HG03135 (cell line): ENCODE data around the gene CTIF.

Source experiments
- ATAC-seq: cut with Tn5 transposase; IDR thresholded peaks from one replicate; pipeline ENCODE4 v1.9.1; 2021; ENCODE audit warnings: mild to moderate bottlenecking, moderate library complexity; ENCODE audit not compliant: unreplicated experiment

Gene CTIF

GRCh38 chr18:48796491-48797205 lies 257.8 kb downstream of the CTIF start:
- ATAC-seq = no peak

- no peak for ATAC-seq
Measured at GRCh38 chr18:48797841-48798255, 259.0 kb downstream of the CTIF start.

GRCh38 chr18:48798334-48799245 lies 259.8 kb downstream of the CTIF start:
- ATAC-seq = no peak

- ATAC-seq = no peak
Measured at GRCh38 chr18:48799724-48800315, 261.0 kb downstream of the CTIF start.

GRCh38 chr18:48800466-48800865 lies 261.6 kb downstream of the CTIF start:
- ATAC-seq = no peak

- ATAC-seq = peak; percentile 47
Measured at GRCh38 chr18:48800876-48801727, 262.3 kb downstream of the CTIF start.

- ATAC-seq = no peak
Measured at GRCh38 chr18:48801728-48802542, 263.1 kb downstream of the CTIF start.

DNA sequence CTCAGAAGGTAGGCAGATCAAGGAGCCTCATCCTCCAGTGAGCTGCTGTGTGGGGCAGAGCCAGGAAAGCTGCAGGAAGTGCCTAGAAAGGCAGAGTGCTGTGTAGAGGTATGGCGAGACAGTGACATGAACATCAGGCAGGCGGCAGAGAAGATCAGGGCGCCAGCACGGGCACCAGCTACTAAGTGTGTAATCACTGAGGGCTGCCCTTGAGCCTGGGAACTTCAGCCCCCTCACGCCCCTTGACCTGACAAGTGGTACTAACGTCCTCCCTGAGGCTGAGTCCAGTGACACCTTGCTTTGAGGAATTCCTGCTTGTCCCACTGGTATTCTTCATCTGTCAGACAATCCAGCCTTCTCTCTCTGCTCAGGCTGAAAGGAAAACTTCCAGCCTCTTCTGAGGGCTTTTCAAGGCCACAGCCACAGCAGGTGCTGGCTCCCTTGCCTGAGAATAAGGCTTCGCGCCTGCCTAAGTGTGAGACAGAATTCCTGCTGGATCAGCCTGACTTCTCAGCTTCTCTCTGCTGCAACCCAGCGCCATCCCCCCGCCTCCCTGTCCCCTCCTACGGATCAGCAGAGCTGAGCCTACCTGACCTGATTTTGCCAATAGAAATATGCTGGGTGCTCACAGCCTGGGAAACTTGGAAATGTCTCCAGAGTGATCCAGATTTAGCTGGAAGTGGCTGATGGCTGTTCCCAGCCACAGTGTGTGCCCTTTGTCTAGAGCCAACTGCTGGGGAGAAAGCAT lies 263.9 kb downstream of the CTIF start:
- ATAC-seq = no peak

GRCh38 chr18:48803518-48803917 lies 264.7 kb downstream of the CTIF start:
- no peak for ATAC-seq

- no peak for ATAC-seq
Measured at GRCh38 chr18:48803951-48804855, 265.4 kb downstream of the CTIF start.

DNA sequence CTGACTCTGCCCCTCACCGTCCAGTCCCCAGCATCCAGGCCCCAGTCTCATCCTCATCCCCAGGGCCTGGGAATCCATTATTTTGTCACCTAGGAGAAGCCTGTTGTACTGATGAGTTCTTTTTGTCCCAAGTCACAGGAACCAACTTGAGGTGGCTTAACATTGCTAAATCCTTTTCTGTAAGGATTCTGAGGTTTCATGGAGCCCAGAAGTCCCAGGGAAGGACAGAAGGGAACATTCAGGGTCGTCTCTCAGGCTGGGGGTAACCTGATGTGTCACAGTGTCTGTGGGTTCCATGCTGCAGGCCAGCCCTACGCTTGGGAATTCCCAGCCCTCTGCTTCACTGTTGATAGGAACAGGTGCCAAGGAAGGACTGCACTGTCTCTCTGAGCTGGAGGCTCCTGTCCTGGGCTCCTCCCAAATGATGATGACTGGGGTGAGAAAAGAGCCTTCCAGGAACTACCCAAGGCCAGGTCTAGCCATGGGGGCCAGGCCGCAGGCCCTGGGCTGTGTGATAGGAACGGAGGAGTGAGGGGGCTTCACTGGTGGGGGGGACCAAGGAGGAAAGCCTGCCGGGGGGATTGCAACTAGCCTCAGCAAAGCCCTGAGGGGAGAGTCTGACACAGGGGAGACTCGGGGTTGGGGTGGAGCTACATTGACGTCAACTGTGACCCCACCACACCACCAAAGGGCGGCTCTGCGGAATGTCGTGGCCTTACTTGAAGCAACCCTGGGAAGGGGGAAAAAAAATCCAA lies 266.2 kb downstream of the CTIF start:
- no peak for ATAC-seq

DNA sequence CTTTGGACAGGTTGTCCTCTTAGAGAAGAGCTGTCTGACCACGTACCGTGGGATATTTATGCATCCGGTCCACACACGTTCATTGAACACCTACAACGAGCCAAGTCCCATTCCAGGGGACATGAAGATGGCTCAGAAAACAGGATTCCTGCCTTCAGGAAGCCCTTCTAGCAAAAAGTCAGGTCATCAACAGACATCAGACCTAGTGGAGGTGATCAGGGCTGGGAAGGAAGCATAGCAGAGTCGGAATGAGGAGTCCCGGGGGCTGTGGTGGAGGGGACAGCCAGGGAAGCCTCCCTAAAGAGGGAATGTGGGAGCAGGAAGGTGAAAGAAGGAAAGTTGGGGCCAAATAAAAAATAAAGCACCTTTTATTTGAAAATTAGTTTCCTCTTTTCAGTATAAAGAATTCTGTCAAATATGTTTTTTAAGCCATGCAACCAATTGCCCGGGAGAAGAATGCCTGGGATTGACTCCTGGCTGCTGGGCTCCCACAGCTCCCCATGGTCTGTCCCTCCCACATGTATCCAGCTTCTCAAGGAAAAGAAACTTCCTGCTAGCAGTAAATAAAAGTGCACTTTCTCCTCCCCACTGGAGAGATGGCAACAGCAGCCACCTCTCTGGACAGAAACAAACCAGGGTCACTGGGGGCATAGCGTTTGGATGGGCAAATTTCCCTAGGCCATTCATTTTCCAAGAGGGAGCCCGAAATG lies 267.1 kb downstream of the CTIF start:
- ATAC-seq = no peak

DNA sequence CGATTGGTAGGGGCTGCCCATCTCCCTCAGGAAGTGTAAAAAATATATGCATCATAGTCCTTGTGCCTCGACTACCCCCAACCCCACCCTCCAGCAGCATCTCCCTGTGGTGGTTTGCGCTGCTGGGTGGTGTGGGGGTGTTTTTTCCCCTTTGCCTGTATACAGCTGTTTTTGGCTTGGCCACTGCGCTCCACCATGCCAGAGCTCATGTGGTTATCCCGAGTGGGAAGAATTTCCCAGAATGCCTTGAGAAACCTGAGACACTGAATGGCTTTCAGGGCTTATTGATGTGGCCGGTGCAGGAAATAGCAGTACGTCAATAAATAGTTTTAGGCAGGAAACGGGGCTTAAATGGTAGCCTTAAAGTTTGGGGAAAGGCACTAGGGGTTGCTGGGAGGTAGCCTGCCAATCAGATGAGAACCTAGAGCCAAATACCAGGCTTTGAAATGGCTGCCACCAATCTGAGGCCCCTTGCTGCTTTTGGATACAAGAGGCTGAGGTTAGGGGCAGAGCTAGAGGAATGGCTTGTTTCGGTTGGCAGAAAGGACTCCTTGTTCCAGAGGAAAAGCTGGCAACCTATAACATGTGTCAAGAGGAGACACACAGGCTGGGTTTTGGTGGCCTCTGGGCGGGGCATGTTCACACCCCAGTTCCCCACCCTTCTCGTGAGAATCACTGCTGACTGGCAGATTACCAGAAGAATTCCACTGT lies 267.9 kb downstream of the CTIF start:
- ATAC-seq = no peak

- ATAC-seq = no peak
Measured at GRCh38 chr18:48808476-48808875, 269.6 kb downstream of the CTIF start.

DNA sequence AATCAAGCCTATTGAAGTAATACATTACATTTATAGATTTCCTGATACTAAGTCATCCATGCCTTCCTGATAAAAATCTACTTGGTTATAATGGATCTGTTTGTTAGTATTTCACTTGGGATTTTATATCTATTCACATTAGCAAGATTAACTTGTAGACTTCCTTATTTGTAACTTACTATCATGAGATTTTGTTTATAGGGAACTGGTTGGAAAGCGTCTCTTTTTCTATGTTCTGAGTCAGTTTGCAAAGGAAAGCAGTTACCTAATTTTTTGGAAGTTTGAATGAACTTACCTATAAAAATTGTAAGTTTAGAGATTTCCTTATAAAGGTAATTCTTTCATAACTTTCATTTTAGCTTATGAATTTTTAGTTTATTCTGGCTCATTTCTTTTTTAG lies 270.5 kb downstream of the CTIF start:
- no peak for ATAC-seq

DNA sequence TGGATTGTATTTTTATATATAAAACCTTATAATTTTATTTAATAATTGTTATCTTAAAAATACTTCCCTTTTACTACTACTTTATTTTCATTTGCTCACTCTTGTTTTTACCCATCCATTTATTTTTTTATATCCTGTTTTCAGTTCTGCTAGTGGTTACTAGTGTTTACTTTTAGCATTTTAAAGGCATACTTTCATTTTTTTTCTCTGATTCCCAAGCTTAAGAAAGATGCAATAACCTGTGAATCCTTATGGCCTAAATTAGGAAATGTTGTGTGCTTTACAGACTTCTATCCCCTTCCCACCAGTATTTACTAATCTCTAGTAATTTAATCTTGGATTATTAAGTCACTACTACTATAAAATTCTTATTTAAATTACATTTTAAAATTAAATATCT lies 272.0 kb downstream of the CTIF start:
- no peak for ATAC-seq
